ENCODE measurements around the gene MED25. TPM values are rescaled to one million over a fixed set of nuclear protein-coding genes. Genes with fewer than 3 reads are reported as not detected.
A peak's percentile ranks its signal among the peaks of the same experiment; 100 is the strongest.

The MED25 gene
- polyA plus RNA-seq, 2 of the 4 experiments (the other 2 are of a cell fraction), result 20.4 to 40.1 TPM

GRCh38 chr19:49858088-49858985 is 40.2 kb downstream of the MED25 start:
- DNase-seq (ENCODE audit: low read depth in 1 of 2, low spot score in 1 of 2), result no peak
- ATAC-seq, result peak; percentile 5 to 6; a peak in 4 of 6 replicates
- no peak overlapping the region for H3K4me2 ChIP-seq
- peaks cover 32% of the 10 kb centered on the region for H3K4me1 ChIP-seq
- TF ChIP-seq HOXA7 (CRISPR knock-in tag; IDR thresholded peaks at IDR 0.05), result no peak
- TF ChIP-seq POLR2A (IDR thresholded peaks at IDR 0.05; ENCODE audit: low read length), result peak; percentile 13; the same call in 1 of the 2 replicates
- TF ChIP-seq JUN (IDR thresholded peaks at IDR 0.05), result peak in 1 of 2 experiments; percentile 15; a peak in 3 of 5 replicates
- TF ChIP-seq HES2 (IDR thresholded peaks at IDR 0.05), result no peak
- TF ChIP-seq MAX (IDR thresholded peaks at IDR 0.05), result 0 out of 2 replicates have a peak, but pooled peaks have one; percentile 7
- TF ChIP-seq PHF8 (IDR thresholded peaks at IDR 0.05; ENCODE audit: borderline replicate concordance, low read depth), result no peak
- no peak for TF ChIP-seq JUNB (IDR thresholded peaks at IDR 0.05)
- no peak for TF ChIP-seq CHD2 (IDR thresholded peaks at IDR 0.05; ENCODE audit: low read length, partially characterized antibody)
- TF ChIP-seq FOSB (CRISPR knock-in tag; IDR thresholded peaks at IDR 0.05), result no peak
- TF ChIP-seq EHMT2 (IDR thresholded peaks at IDR 0.05; ENCODE audit: low read depth), result no peak
- peak; percentile 18; the same call in 1 of the 3 replicates for TF ChIP-seq BCL3 (IDR thresholded peaks at IDR 0.05)
- TF ChIP-seq PBX3 (IDR thresholded peaks at IDR 0.05), result peak; percentile 18
- no peak for TF ChIP-seq CHD4 (IDR thresholded peaks at IDR 0.05; ENCODE audit: borderline replicate concordance)
- TF ChIP-seq BHLHE40 (IDR thresholded peaks at IDR 0.05; ENCODE audit: low read depth, low read length), result no peak
- TF ChIP-seq GATA3 (IDR thresholded peaks at IDR 0.05; ENCODE audit: borderline replicate concordance), result no peak
- TF ChIP-seq MAFK (IDR thresholded peaks at IDR 0.05; ENCODE audit: partially characterized antibody), result peak; percentile 75
- no peak for TF ChIP-seq ATOH8 (CRISPR knock-in tag; IDR thresholded peaks at IDR 0.05; ENCODE audit: low read depth)
- no peak for TF ChIP-seq ZFP36 (IDR thresholded peaks at IDR 0.05; ENCODE audit: borderline replicate concordance, partially characterized antibody)
- CTCF ChIA-PET, result interaction anchor here (0.6 to 1.4 kb wide), 3 partner anchors 25 to 355 kb away, joined by 3 to 4 read pairs (median 4); no protein-coding TSS in a partner anchor
- H3K4me3 ChIP-seq, result no peak overlapping the region
- peak overlapping the region in 1 of 2 experiments; percentile 36; a peak in 3 of 6 replicates for H3K27ac ChIP-seq
- H3K9me3 ChIP-seq, result no peaks in the 10 kb centered on the region
- FAIRE-seq, result no peak
- 88% methylated on average over 36 of the region's 37 CpGs for WGBS (ENCODE audit: missing lambda C conversion rate)
- POLR2A ChIA-PET, result interaction anchor here (0.6 to 2.7 kb wide), 4 partner anchors 9 to 166 kb away, joined by 7 to 9 read pairs (median 7); partner anchors contain the start of genes AKT1S1 and PNKP

GRCh38 chr19:49859682-49860335 is 41.7 kb downstream of the MED25 start:
- ATAC-seq (no peak), FAIRE-seq (no peak), DNase-seq (ENCODE audit: low read depth in 1 of 2, low spot score in 1 of 2) (no peak)
- POLR2A ChIA-PET, result interaction anchor here (0.7 to 1.8 kb wide), 2 partner anchors 7 to 172 kb away, joined by 4 to 7 read pairs; partner anchors contain the start of gene PNKP
- peak overlapping the region in 1 of 2 experiments; percentile 36; a peak in 2 of 6 replicates for H3K27ac ChIP-seq
- no peak overlapping the region for H3K4me2 ChIP-seq
- no peaks in the 10 kb centered on the region for H3K9me3 ChIP-seq
- 87% methylated on average over 20 of the region's 22 CpGs for WGBS (ENCODE audit: missing lambda C conversion rate)
- peaks cover 32% of the 10 kb centered on the region for H3K4me1 ChIP-seq
- CTCF ChIA-PET, result no interaction called here
- no peak overlapping the region for H3K4me3 ChIP-seq
- TF ChIP-seq EP300 (IDR thresholded peaks at IDR 0.05) (no peak), EHMT2 (IDR thresholded peaks at IDR 0.05; ENCODE audit: low read depth) (no peak), MYC (IDR thresholded peaks at IDR 0.05; ENCODE audit: borderline replicate concordance, low read length) (no peak), CHD4 (IDR thresholded peaks at IDR 0.05; ENCODE audit: borderline replicate concordance) (no peak), HMGXB4 (CRISPR knock-in tag; IDR thresholded peaks at IDR 0.05; ENCODE audit: borderline replicate concordance) (no peak), SMC3 (IDR thresholded peaks at IDR 0.05) (no peak), CBX2 (IDR thresholded peaks at IDR 0.05; ENCODE audit: borderline replicate concordance, low read depth) (no peak), MAFK (IDR thresholded peaks at IDR 0.05; ENCODE audit: partially characterized antibody) (no peak), MAX (IDR thresholded peaks at IDR 0.05) (peak; percentile 41; the same call in 1 of the 2 replicates), FOSB (CRISPR knock-in tag; IDR thresholded peaks at IDR 0.05) (no peak), E2F6 (IDR thresholded peaks at IDR 0.05; ENCODE audit: borderline replicate concordance, low read depth) (no peak), BCL3 (IDR thresholded peaks at IDR 0.05) (0 out of 3 replicates have a peak, but pooled peaks have one; percentile 17)

Data from A549 (cell line).